Mesodermal cell (in vitro differentiated cells): ENCODE results near the gene VPS26C.

ENCODE experiments used
- H3K27ac ChIP-seq: 2 replicates; pipeline ENCODE4 v1.7.0; 2013; ENCODE audit warnings: mild to moderate bottlenecking, low read depth, low read length, moderate library complexity; ENCODE audit not compliant: severe bottlenecking
- H3K36me3 ChIP-seq: 2 replicates; pipeline ENCODE4 v1.7.1; 2013; ENCODE audit warnings: mild to moderate bottlenecking, low read length, moderate library complexity; ENCODE audit not compliant: control insufficient read depth, insufficient read depth
- H3K4me1 ChIP-seq: one replicate; pipeline ENCODE4 v1.7.1; 2013; ENCODE audit warnings: mild to moderate bottlenecking, low read length; ENCODE audit not compliant: insufficient read depth, control insufficient read depth, poor library complexity, severe bottlenecking
- H3K4me3 ChIP-seq: 2 replicates; pipeline ENCODE4 v1.7.0; 2013; ENCODE audit warnings: low read length, control low read depth, mild to moderate bottlenecking; ENCODE audit not compliant: insufficient read depth, poor library complexity, severe bottlenecking; ENCODE audit errors: extremely low read depth
- H3K9me3 ChIP-seq: 2 replicates; pipeline ENCODE4 v1.7.1; 2013; ENCODE audit warnings: mild to moderate bottlenecking, low read length, moderate library complexity; ENCODE audit not compliant: control insufficient read depth
- WGBS, 2 experiments: methylation state at CpG; one replicate each; pipeline ENCODE4 v1.1.5; 2013; ENCODE audit warnings: missing lambda C conversion rate in 2 of 2; ENCODE audit not compliant: insufficient coverage in 2 of 2; 5-methylcytosine and 5-hydroxymethylcytosine counted together

Gene VPS26C

GRCh38 chr21:37245151-37245550 is 22.0 kb downstream of the VPS26C start:
- H3K9me3 ChIP-seq: no peaks in the 10 kb centered on the region
- WGBS, 2 experiments: 79 to 83% methylated on average over 6 to 7 of the region's 8 CpGs
- H3K27ac ChIP-seq: no peak overlapping the region
- H3K4me3 ChIP-seq: no peak overlapping the region
- peaks cover 17% of the 10 kb centered on the region for H3K36me3 ChIP-seq
- H3K4me1 ChIP-seq: no peaks in the 10 kb centered on the region

GRCh38 chr21:37244501-37245095 is 22.5 kb downstream of the VPS26C start:
- 87 to 90% methylated on average over 10 to 12 of the region's 12 CpGs for WGBS, 2 experiments
- no peaks in the 10 kb centered on the region for H3K4me1 ChIP-seq
- no peaks in the 10 kb centered on the region for H3K9me3 ChIP-seq
- H3K36me3 ChIP-seq: peaks cover 22% of the 10 kb centered on the region
- no peak overlapping the region for H3K4me3 ChIP-seq
- H3K27ac ChIP-seq: no peak overlapping the region

- H3K4me3 ChIP-seq: no peak overlapping the region
- peaks cover 26% of the 10 kb centered on the region for H3K36me3 ChIP-seq
- 89 to 93% methylated on average over 3 of the region's 6 CpGs for WGBS, 2 experiments
- H3K4me1 ChIP-seq: no peaks in the 10 kb centered on the region
- no peaks in the 10 kb centered on the region for H3K9me3 ChIP-seq
- H3K27ac ChIP-seq: no peak overlapping the region
Measured at GRCh38 chr21:37243961-37244360, 23.2 kb downstream of the VPS26C start.

- H3K9me3 ChIP-seq: no peaks in the 10 kb centered on the region
- H3K27ac ChIP-seq: no peak overlapping the region
- 74 to 92% methylated on average over 3 to 4 of the region's 7 CpGs for WGBS, 2 experiments
- H3K4me1 ChIP-seq: peaks cover 3% of the 10 kb centered on the region
- H3K36me3 ChIP-seq: peaks cover 31% of the 10 kb centered on the region
- no peak overlapping the region for H3K4me3 ChIP-seq
Measured at GRCh38 chr21:37241426-37241825, 25.7 kb downstream of the VPS26C start.

GRCh38 chr21:37240978-37241377 is 26.2 kb downstream of the VPS26C start:
- Histone ChIP-seq H3K9me3 (no peaks in the 10 kb centered on the region), H3K36me3 (peaks cover 33% of the 10 kb centered on the region), H3K4me1 (peaks cover 3% of the 10 kb centered on the region), H3K4me3 (no peak overlapping the region), H3K27ac (no peak overlapping the region)
- WGBS, 2 experiments: 86 to 93% methylated on average over 5 to 6 of the region's 8 CpGs

GRCh38 chr21:37237764-37238163 is 29.4 kb downstream of the VPS26C start:
- 81 to 93% methylated on average over 3 of the region's 4 CpGs for WGBS, 2 experiments

GRCh38 chr21:37237346-37237745 is 29.8 kb downstream of the VPS26C start:
- Histone ChIP-seq H3K36me3 (peaks cover 55% of the 10 kb centered on the region), H3K9me3 (no peaks in the 10 kb centered on the region), H3K4me1 (peaks cover 3% of the 10 kb centered on the region), H3K27ac (no peak overlapping the region), H3K4me3 (no peak overlapping the region)
- WGBS, 2 experiments: 100% methylated on average over 2 of the region's 2 CpGs

More at GRCh38 chr21:37237764-37238163, 29.4 kb downstream of the VPS26C start:
- Histone ChIP-seq H3K36me3 (peaks cover 51% of the 10 kb centered on the region), H3K27ac (no peak overlapping the region), H3K9me3 (no peaks in the 10 kb centered on the region), H3K4me1 (peaks cover 3% of the 10 kb centered on the region), H3K4me3 (no peak overlapping the region)

- no peak overlapping the region for H3K4me3 ChIP-seq
- 91 to 95% methylated on average over 9 of the region's 9 CpGs for WGBS, 2 experiments
- no peak overlapping the region for H3K27ac ChIP-seq
- no peaks in the 10 kb centered on the region for H3K9me3 ChIP-seq
- H3K36me3 ChIP-seq: peaks cover 64% of the 10 kb centered on the region
- peaks cover 3% of the 10 kb centered on the region for H3K4me1 ChIP-seq
Measured at GRCh38 chr21:37233551-37234146, 33.5 kb downstream of the VPS26C start.

- Histone ChIP-seq H3K9me3 (no peaks in the 10 kb centered on the region), H3K4me3 (no peak overlapping the region), H3K27ac (no peak overlapping the region), H3K4me1 (no peaks in the 10 kb centered on the region), H3K36me3 (peaks cover 76% of the 10 kb centered on the region)
- 94 to 96% methylated on average over 15 to 17 of the region's 19 CpGs for WGBS, 2 experiments
Measured at GRCh38 chr21:37232274-37233018, 34.7 kb downstream of the VPS26C start.

GRCh38 chr21:37231671-37232070 is 35.5 kb downstream of the VPS26C start:
- Histone ChIP-seq H3K4me3 (no peak overlapping the region), H3K27ac (no peak overlapping the region), H3K36me3 (peaks cover 81% of the 10 kb centered on the region), H3K9me3 (no peaks in the 10 kb centered on the region), H3K4me1 (no peaks in the 10 kb centered on the region)
- WGBS, 2 experiments: 95 to 96% methylated on average over 13 to 16 of the region's 16 CpGs

GRCh38 chr21:37231249-37231645 is 35.9 kb downstream of the VPS26C start:
- no peaks in the 10 kb centered on the region for H3K9me3 ChIP-seq
- no peak overlapping the region for H3K27ac ChIP-seq
- 97 to 100% methylated on average over 12 of the region's 12 CpGs for WGBS, 2 experiments
- no peak overlapping the region for H3K4me3 ChIP-seq
- peaks cover 83% of the 10 kb centered on the region for H3K36me3 ChIP-seq
- no peaks in the 10 kb centered on the region for H3K4me1 ChIP-seq
